Aorta (tissue), 4 donors: ENCODE results near the gene COQ6. TPM values are rescaled to one million over a fixed set of nuclear protein-coding genes. Genes with fewer than 3 reads are reported as not detected.

Experiments used
- polyA plus RNA-seq, 2 donors: library from polyadenylated mRNA; stranded (reverse); fragments of 200-250 nt; gene quantifications; one replicate each; pipeline ENCODE4 v1.2.3, GENCODE V29; 2013
- total RNA-seq, 2 donors: library from RNA; stranded (reverse); fragmentation: NEBNext Ultra II Directional; extraction: Animal tissue kit (Norgen Biotek cat#: 25700); gene quantifications; one replicate each; pipeline ENCODE4 v1.2.1, GENCODE V29; 2021
- donor health status: healthy with polysubstance abuse.
- donor health status: Bipolar disorder and iron deficiency.
- donor health status: DM: no; HTN: no; CAD: no.
- donor health status: DM: yes; HTN: yes; CAD: no.

COQ6 gene
- total and polyA plus RNA-seq, 4 donors: 14.1 to 25.8 (median 19.5) TPM

Other genes starting within 250 kb of the COQ6 start
- gene PNMA1, start 235.9 kb upstream of the COQ6 start, total RNA-seq: 10 to 100 TPM; 36.7 to 45.5 TPM
- gene PNMA1, start 235.9 kb upstream of the COQ6 start, polyA plus RNA-seq: 10 to 100 TPM; 22.4 to 35.2 TPM
- gene PTGR2, start 98.5 kb upstream of the COQ6 start, total RNA-seq: 1 to 10 TPM; 5.1 to 8.7 TPM
- 1 to 10 TPM; 3.3 to 5.8 TPM for gene PTGR2, start 98.5 kb upstream of the COQ6 start, polyA plus RNA-seq
- 10 to 100 TPM; 42.9 to 45.7 TPM for gene ZNF410, start 63.4 kb upstream of the COQ6 start, total RNA-seq
- gene ZNF410, start 63.4 kb upstream of the COQ6 start, polyA plus RNA-seq: 10 to 100 TPM; 30.1 to 30.4 TPM
- gene FAM161B, start 208 bp upstream of the COQ6 start, total RNA-seq: 1 to 10 TPM; 4.7 to 6.7 TPM
- 1 to 10 TPM; 4.3 to 4.4 TPM for gene FAM161B, start 208 bp upstream of the COQ6 start, polyA plus RNA-seq
- gene ENTPD5, start 69.0 kb downstream of the COQ6 start, total RNA-seq: 10 to 100 TPM in 1 of 2 donors, 1 to 10 TPM in 1; 9.9 to 12.1 TPM
- gene ENTPD5, start 69.0 kb downstream of the COQ6 start, polyA plus RNA-seq: 1 to 10 TPM; 3.9 to 5.3 TPM
- gene BBOF1, start 69.0 kb downstream of the COQ6 start, total RNA-seq: 1 to 10 TPM; 4.6 to 6.3 TPM
- 1 to 10 TPM; 2.0 to 6.3 TPM for gene BBOF1, start 69.0 kb downstream of the COQ6 start, polyA plus RNA-seq
- 10 to 100 TPM; 28.4 to 33.6 TPM for gene ALDH6A1, start 134.2 kb downstream of the COQ6 start, total RNA-seq
- 10 to 100 TPM; 10.7 to 13.8 TPM for gene ALDH6A1, start 134.2 kb downstream of the COQ6 start, polyA plus RNA-seq
- 10 to 100 TPM in 1 of 2 donors, 1 to 10 TPM in 1; 9.2 to 10.6 TPM for gene LIN52, start 134.7 kb downstream of the COQ6 start, total RNA-seq
- 10 to 100 TPM in 1 of 2 donors, 1 to 10 TPM in 1; 9.0 to 13.9 TPM for gene LIN52, start 134.7 kb downstream of the COQ6 start, polyA plus RNA-seq